T-helper 2 cell treated with Interferon-gamma antibody and Interleukin-4, amounts not matched to agents 5 μg/mL and 100 μg/mL, for 36 hours (primary cell): Measurements from ENCODE around the gene SAT1.

ENCODE experiments used
- DNase-seq: peaks from one replicate; pipeline ENCODE4 v3.0.0; 2021; ENCODE audit warnings: low spot score
- H3K27ac Mint-ChIP-seq: one replicate; pipeline ENCODE4 v1.8.0; 2021; ENCODE audit warnings: mild to moderate bottlenecking, mixed read lengths
- H3K27me3 Mint-ChIP-seq: one replicate; pipeline ENCODE4 v1.8.0; 2021; ENCODE audit warnings: low read depth, mixed read lengths
- H3K36me3 Mint-ChIP-seq: one replicate; pipeline ENCODE4 v1.8.0; 2021; ENCODE audit warnings: low read depth, mixed read lengths
- H3K4me1 Mint-ChIP-seq: one replicate; pipeline ENCODE4 v1.8.0; 2021; ENCODE audit warnings: low read depth, mixed read lengths
- H3K4me3 Mint-ChIP-seq: one replicate; pipeline ENCODE4 v1.8.0; 2022; ENCODE audit warnings: mild to moderate bottlenecking, moderate library complexity, mixed read lengths
- H3K9me3 Mint-ChIP-seq: one replicate; pipeline ENCODE4 v1.8.0; 2021; ENCODE audit warnings: mixed read lengths

Gene SAT1

DNA sequence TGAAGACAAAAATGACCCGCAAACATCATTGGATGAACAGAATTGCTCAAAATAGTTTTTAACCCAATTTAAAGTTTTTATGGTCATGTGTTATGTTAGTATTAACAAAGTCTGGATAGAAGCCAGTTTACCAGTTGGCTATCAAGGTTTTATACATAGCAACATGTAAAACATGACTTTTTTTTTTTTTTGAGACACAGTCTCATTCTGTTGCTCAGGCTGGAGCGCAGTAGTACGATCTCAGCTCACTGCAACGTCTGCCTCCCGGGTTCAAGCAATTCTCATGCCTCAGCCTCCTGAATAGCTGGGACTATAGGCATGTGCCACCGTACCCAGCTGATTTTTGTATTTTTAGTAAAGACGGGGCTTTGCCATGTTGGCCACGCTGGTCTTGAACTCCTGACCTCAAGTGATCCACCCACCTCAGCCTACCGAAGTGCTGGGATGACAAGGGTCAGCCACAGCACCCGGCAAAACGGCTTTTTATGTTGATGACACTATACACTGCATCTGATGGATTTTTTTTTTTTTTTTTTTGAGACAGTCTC is 3.4 kb downstream of the SAT1 start:
- Mint-ChIP-seq H3K36me3 (peaks cover 25% of the 10 kb centered on the region), H3K4me1 (peaks cover 27% of the 10 kb centered on the region), H3K4me3 (no peak overlapping the region), H3K27ac (no peak overlapping the region), H3K27me3 (no peaks in the 10 kb centered on the region), H3K9me3 (no peaks in the 10 kb centered on the region)
- DNase-seq, result no peak

GRCh38 chrX:23787745-23788118 is 4.8 kb downstream of the SAT1 start:
- Mint-ChIP-seq H3K4me3 (no peak overlapping the region), H3K4me1 (peaks cover 16% of the 10 kb centered on the region), H3K27ac (no peak overlapping the region), H3K36me3 (peaks cover 25% of the 10 kb centered on the region), H3K9me3 (no peaks in the 10 kb centered on the region), H3K27me3 (no peaks in the 10 kb centered on the region)
- DNase-seq, result no peak

DNA sequence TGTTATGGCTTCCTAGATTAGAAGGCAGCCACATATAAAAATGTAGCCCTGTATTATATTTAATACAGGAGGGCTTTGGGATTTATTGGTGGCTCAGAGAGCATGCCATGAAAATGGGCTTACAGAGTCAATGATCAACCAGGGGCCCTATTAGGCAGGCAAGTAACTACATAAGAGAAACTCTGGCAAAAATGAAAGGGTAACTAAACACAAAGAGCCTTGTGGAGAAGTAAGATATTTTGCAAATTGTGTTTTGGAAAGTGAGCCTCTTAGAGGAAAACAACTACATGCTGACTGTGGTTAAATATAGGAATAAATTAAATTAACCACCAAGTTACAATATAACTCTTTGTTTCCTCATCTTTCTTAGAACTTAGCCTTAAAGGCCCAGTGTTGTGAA is 5.5 kb downstream of the SAT1 start:
- DNase-seq, result no peak
- peaks cover 23% of the 10 kb centered on the region for H3K36me3 Mint-ChIP-seq
- H3K27me3 Mint-ChIP-seq, result no peaks in the 10 kb centered on the region
- H3K27ac Mint-ChIP-seq, result no peak overlapping the region
- H3K9me3 Mint-ChIP-seq, result no peaks in the 10 kb centered on the region
- H3K4me3 Mint-ChIP-seq, result no peak overlapping the region
- peaks cover 15% of the 10 kb centered on the region for H3K4me1 Mint-ChIP-seq

DNA sequence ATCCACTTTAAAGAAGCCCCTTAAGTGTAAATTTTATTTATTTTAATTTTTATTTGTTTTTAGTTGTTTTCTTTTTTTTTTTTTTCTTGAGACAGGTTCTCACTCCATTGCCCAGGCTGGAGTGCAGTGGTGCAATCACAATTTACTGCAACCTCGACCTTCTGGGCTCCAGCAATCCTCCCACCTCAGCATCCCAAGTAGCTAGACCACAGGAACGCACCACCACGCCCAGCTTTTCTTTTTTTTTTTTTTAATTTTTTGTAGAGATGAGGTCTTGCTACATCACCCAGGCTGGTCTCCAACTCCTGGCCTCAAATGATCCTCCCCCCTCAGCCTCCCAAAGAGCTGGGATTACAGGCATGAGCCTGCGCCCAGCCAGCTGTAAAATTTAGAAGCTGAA is 6.0 kb downstream of the SAT1 start:
- Mint-ChIP-seq H3K27ac (no peak overlapping the region), H3K4me1 (peaks cover 15% of the 10 kb centered on the region), H3K4me3 (no peak overlapping the region), H3K36me3 (peaks cover 19% of the 10 kb centered on the region), H3K27me3 (no peaks in the 10 kb centered on the region), H3K9me3 (no peaks in the 10 kb centered on the region)
- no peak for DNase-seq

GRCh38 chrX:23789386-23790154 is 6.6 kb downstream of the SAT1 start:
- no peak overlapping the region for H3K27ac Mint-ChIP-seq
- no peak overlapping the region for H3K4me3 Mint-ChIP-seq
- H3K4me1 Mint-ChIP-seq, result peaks cover 9% of the 10 kb centered on the region
- H3K9me3 Mint-ChIP-seq, result no peaks in the 10 kb centered on the region
- DNase-seq, result no peak
- no peaks in the 10 kb centered on the region for H3K27me3 Mint-ChIP-seq
- peaks cover 13% of the 10 kb centered on the region for H3K36me3 Mint-ChIP-seq

DNA sequence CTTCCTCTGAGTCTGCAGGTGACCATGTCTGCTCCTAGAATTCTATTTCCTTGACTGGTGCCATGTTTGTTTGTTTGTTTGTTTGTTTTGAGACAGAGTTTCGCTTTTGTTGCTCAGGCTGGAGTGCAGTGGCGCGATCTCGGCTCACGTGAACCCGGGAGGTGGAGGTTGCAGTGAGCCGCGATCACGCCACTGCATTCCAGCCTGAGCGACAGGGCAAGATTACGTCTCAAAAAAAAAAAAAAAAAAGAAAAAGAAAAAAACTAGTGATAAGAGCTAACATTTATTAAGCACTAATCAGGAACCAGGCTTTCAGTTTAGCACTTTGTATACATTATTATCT is 7.2 kb downstream of the SAT1 start:
- DNase-seq, result no peak
- Mint-ChIP-seq H3K27ac (no peak overlapping the region), H3K27me3 (no peaks in the 10 kb centered on the region), H3K4me3 (no peak overlapping the region), H3K4me1 (peaks cover 6% of the 10 kb centered on the region), H3K36me3 (peaks cover 9% of the 10 kb centered on the region), H3K9me3 (no peaks in the 10 kb centered on the region)

DNA sequence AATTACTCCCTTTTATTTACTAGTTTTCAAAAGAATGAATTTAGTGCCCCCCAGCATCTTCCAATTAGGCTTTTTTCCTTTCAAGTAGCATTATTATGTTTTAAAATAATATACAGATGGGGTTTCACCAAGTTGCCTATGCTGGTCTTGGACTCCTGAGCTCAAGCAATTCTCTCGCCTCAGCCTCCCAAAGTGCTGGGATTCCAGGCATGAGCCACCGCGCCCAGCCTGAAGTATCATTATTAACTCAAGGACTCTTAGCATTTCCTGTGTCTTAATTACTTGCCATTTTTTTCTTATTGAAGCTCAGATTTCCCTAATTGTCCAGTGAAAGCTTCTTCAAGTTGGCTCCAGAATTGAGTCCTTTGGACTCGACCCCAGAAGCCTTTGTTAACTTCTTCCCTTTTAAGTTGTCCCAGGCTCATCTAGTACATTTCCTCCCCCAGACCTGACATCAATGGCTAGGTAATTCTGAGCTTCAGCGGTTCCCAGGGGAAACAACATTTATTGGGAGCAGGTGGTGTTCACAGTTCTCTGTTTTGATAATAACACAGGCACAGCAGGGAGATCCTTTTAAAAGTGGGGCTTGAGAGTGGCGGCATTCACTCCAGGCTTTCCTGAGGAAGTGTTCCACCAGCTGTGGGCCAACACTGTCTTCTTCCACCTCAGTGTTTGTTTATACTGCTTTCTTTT is 10.0 kb downstream of the SAT1 start:
- DNase-seq, result no peak
- no peaks in the 10 kb centered on the region for H3K9me3 Mint-ChIP-seq
- H3K27me3 Mint-ChIP-seq, result no peaks in the 10 kb centered on the region
- H3K4me3 Mint-ChIP-seq, result no peak overlapping the region
- no peak overlapping the region for H3K27ac Mint-ChIP-seq
- H3K36me3 Mint-ChIP-seq, result no peaks in the 10 kb centered on the region
- no peaks in the 10 kb centered on the region for H3K4me1 Mint-ChIP-seq

- no peak overlapping the region for H3K27ac Mint-ChIP-seq
- DNase-seq, result no peak
- H3K4me1 Mint-ChIP-seq, result no peaks in the 10 kb centered on the region
- H3K27me3 Mint-ChIP-seq, result no peaks in the 10 kb centered on the region
- H3K36me3 Mint-ChIP-seq, result no peaks in the 10 kb centered on the region
- H3K9me3 Mint-ChIP-seq, result no peaks in the 10 kb centered on the region
- H3K4me3 Mint-ChIP-seq, result no peak overlapping the region
These were observed 12.2 kb downstream of the SAT1 start for GRCh38 chrX:23795221-23795620.

DNA sequence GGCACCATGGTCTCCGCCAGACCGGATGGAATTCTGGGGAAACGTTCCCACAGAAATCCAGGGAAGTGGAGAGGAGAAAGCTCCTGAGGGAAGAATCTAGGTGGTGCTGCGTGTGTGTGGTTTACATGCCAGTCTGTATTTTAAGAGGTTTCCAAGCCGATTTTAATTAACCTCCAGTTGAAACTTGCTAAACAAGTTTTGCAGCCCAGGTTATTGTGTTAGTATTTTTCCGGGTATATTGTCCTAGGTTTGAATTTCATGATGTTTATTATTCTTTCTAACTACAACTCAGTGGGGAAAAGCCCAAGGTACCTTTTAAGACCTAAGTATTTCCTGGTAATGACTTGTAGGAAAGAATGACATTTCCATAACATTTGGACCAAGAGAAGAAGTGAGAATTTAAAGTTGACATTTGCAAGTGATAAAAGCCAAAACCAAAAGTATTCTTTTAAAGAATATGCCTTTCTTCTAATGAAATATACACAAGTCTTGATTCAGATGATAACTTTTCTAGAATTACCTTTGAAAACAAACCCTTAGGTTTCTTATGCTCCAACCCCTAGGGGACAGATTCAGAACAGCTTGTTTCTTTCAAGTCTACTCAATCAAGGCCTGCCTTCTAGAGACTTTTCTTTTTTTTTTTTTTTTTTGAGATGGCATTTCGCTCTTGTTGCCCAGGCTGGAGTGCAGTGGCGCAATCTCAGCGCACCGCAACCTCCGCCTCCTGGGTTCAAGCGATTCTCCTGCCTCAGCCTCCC is 14.6 kb downstream of the SAT1 start:
- H3K4me1 Mint-ChIP-seq, result peaks cover 5% of the 10 kb centered on the region
- H3K36me3 Mint-ChIP-seq, result no peaks in the 10 kb centered on the region
- no peak overlapping the region for H3K4me3 Mint-ChIP-seq
- H3K27me3 Mint-ChIP-seq, result no peaks in the 10 kb centered on the region
- H3K27ac Mint-ChIP-seq, result no peak overlapping the region
- H3K9me3 Mint-ChIP-seq, result no peaks in the 10 kb centered on the region
- DNase-seq, result no peak

- no peaks in the 10 kb centered on the region for H3K36me3 Mint-ChIP-seq
- no peaks in the 10 kb centered on the region for H3K9me3 Mint-ChIP-seq
- no peak overlapping the region for H3K4me3 Mint-ChIP-seq
- no peaks in the 10 kb centered on the region for H3K27me3 Mint-ChIP-seq
- no peak for DNase-seq
- no peak overlapping the region for H3K27ac Mint-ChIP-seq
- peaks cover 6% of the 10 kb centered on the region for H3K4me1 Mint-ChIP-seq
These were observed 16.6 kb downstream of the SAT1 start for GRCh38 chrX:23799469-23800065.

DNA sequence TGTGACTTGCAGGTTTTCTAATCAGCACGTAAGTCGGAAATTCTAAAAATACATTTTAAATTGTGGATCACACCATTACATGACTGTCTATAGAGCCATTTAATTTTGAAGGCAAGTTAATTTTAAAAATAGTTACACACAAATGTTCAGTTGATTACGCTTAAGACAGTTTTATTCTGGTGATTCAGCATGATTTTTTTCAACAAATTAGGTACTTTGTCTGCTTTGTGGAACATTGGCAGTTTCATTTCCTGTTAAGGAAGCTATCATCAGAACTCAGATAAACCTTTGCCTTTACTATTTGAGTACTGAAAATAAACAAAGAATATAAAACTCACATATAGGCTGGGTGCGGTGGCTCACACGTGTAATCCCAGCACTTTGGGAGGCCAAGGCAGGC is 19.5 kb downstream of the SAT1 start:
- Mint-ChIP-seq H3K4me1 (peaks cover 6% of the 10 kb centered on the region), H3K36me3 (no peaks in the 10 kb centered on the region), H3K4me3 (no peak overlapping the region), H3K27me3 (no peaks in the 10 kb centered on the region), H3K27ac (no peak overlapping the region), H3K9me3 (no peaks in the 10 kb centered on the region)
- DNase-seq, result no peak

DNA sequence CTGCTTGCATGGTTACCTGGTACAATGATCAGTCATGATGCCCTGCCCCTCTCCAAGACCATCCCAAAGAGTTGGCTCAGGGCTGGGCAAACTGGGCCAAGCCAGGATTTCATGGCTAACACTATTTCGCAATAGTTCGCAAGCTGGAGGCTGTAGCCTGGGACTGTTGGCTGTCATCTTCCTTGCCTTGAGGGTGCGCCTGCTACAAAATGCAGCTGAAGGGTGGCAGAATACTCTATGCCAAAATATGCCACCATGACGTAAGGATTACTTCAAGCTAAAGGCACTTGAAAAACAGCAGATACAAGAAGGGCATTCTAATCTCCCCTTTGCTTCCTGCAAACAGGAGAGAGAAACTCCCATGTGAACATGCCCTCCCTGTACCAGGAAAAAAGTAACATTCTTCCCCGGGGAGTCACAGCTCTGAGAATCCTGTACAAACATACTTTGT is 21.0 kb downstream of the SAT1 start:
- H3K36me3 Mint-ChIP-seq, result no peaks in the 10 kb centered on the region
- H3K4me3 Mint-ChIP-seq, result no peak overlapping the region
- no peak overlapping the region for H3K27ac Mint-ChIP-seq
- DNase-seq, result no peak
- peaks cover 6% of the 10 kb centered on the region for H3K4me1 Mint-ChIP-seq
- no peaks in the 10 kb centered on the region for H3K9me3 Mint-ChIP-seq
- H3K27me3 Mint-ChIP-seq, result no peaks in the 10 kb centered on the region

DNA sequence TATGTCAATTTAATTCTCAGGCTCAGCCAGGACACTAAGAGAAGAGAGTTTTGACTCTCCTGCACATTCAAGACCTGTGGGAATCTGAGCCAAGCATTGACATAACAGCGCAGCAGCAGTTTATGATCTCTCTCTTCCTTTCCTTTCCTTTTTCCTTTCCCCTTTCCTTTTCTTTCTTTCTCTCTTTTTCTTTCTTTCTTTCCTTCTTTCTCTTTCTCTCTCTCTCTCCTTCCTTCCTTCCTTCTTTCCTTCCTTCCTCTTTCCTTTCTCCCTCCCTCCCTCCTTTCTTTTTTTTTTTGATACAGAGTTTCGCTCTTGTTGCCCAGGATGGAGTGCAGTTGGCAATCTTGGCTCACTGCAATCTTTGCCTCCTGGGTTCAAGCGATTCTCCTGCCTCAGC is 21.6 kb downstream of the SAT1 start:
- Mint-ChIP-seq H3K27me3 (no peaks in the 10 kb centered on the region), H3K27ac (no peak overlapping the region), H3K4me3 (no peak overlapping the region), H3K36me3 (no peaks in the 10 kb centered on the region), H3K9me3 (no peaks in the 10 kb centered on the region), H3K4me1 (peaks cover 6% of the 10 kb centered on the region)
- DNase-seq, result no peak

GRCh38 chrX:23805389-23805788 is 22.4 kb downstream of the SAT1 start:
- Mint-ChIP-seq H3K4me3 (no peak overlapping the region), H3K36me3 (no peaks in the 10 kb centered on the region), H3K27ac (no peak overlapping the region), H3K27me3 (no peaks in the 10 kb centered on the region), H3K9me3 (no peaks in the 10 kb centered on the region), H3K4me1 (peaks cover 6% of the 10 kb centered on the region)
- DNase-seq, result no peak
